Vagina (tissue), 2 donors: ENCODE data around the gene HTRA1. TPM values are rescaled to one million over a fixed set of nuclear protein-coding genes. Genes with fewer than 3 reads are reported as not detected.

Experiments
- DNase-seq, 2 donors: peaks; one replicate each; pipeline ENCODE4 v3.0.0-alpha.2; 2017; ENCODE audit errors: extremely low spot score in 2 of 2
- H3K27ac ChIP-seq: fragments of 200-600 bp; sonication (generic); one replicate; pipeline ENCODE4 v1.5.1; 2019
- H3K27me3 ChIP-seq: fragments of 200-600 bp; sonication (generic); one replicate; pipeline ENCODE4 v1.5.1; 2019
- H3K36me3 ChIP-seq, 2 donors: fragments of 200-600 bp; sonication (generic); one replicate each; pipeline ENCODE4 v1.5.1; 2017 to 2019
- H3K4me1 ChIP-seq: fragments of 200-600 bp; sonication (generic); one replicate; pipeline ENCODE4 v1.5.1; 2019
- H3K4me3 ChIP-seq, 2 donors: fragments of 200-600 bp; sonication (generic); 1 replicate in 1 of 2; 2 replicates in 1 of 2; pipeline ENCODE4 v1.5.1; 2016 to 2019
- H3K9me3 ChIP-seq: fragments of 200-600 bp; sonication (generic); one replicate; pipeline ENCODE4 v1.5.1; 2019
- POLR2A ChIP-seq, 2 donors: fragments of 450-650 bp; IDR thresholded peaks; one replicate each; pipeline ENCODE4 v1.6.1; 2017; ENCODE audit warnings: antibody characterized with exemption in 2 of 2, mild to moderate bottlenecking in 2 of 2, moderate library complexity in 2 of 2
- POLR2AphosphoS5 ChIP-seq, 2 donors: sonication (generic); formaldehyde crosslinking; IDR thresholded peaks; one replicate each; pipeline ENCODE4 v1.9.0; 2017; ENCODE audit warnings: antibody characterized with exemption in 2 of 2, mild to moderate bottlenecking in 2 of 2, low read depth in 1 of 2; ENCODE audit not compliant: insufficient read depth in 1 of 2
- intact Hi-C: fragments of 100-400 bp; cut with DNase I; formaldehyde crosslinking; loops from one replicate; pipeline ENCODE4 v1.15.1; 2023
- total RNA-seq: library from RNA; depleted of rRNA; stranded (reverse); fragments of >200 nt; gene quantifications from one replicate; pipeline ENCODE4 v1.2.3, GENCODE V29; 2016
- TF ChIP-seq, protein P1 (sequence below), 3 experiments: fragments of 450-650 bp in 2 of 3; fragments of 200-600 bp in 1 of 3; sonication (generic) in 1 of 3; IDR thresholded peaks; one replicate each; pipeline ENCODE4 v1.5.1; 2017 to 2019; ENCODE audit warnings: antibody characterized with exemption in 3 of 3, mild to moderate bottlenecking in 2 of 3, moderate library complexity in 2 of 3

The HTRA1 gene
- total RNA-seq, 1 donor from 2014 or later, result 116 TPM

DNA sequence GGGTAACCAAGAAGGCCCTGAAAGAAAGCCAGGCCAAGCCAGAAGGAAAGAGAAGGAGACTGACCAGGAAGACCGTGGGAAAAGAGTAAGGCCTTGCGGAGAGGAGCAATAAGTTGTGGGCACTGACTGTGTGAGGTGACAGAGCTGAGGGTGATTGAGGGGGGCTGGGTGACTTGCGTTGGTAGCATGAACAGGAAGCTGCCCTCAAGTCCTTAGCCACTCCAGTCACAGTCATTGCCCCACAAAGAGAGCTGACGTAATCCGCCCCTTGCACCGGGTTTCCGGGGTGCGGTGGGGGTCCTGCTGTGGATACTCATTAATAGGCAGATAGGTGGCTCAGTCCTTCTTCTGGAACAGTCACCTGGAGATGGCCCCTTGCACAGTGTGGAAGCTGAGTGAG, 83.1 kb downstream of the HTRA1 start:
- Histone ChIP-seq H3K4me1 (no peaks in the 10 kb centered on the region), H3K27ac (no peak overlapping the region), H3K27me3 (no peaks in the 10 kb centered on the region), H3K9me3 (no peaks in the 10 kb centered on the region), H3K36me3 (no peaks in the 10 kb centered on the region), H3K4me3 (no peak overlapping the region)
- peak in 1 of 2 donors; percentile 52 for DNase-seq
- TF ChIP-seq, protein P1, sequence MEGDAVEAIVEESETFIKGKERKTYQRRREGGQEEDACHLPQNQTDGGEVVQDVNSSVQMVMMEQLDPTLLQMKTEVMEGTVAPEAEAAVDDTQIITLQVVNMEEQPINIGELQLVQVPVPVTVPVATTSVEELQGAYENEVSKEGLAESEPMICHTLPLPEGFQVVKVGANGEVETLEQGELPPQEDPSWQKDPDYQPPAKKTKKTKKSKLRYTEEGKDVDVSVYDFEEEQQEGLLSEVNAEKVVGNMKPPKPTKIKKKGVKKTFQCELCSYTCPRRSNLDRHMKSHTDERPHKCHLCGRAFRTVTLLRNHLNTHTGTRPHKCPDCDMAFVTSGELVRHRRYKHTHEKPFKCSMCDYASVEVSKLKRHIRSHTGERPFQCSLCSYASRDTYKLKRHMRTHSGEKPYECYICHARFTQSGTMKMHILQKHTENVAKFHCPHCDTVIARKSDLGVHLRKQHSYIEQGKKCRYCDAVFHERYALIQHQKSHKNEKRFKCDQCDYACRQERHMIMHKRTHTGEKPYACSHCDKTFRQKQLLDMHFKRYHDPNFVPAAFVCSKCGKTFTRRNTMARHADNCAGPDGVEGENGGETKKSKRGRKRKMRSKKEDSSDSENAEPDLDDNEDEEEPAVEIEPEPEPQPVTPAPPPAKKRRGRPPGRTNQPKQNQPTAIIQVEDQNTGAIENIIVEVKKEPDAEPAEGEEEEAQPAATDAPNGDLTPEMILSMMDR (IDR thresholded peaks at IDR 0.05), result no peak
- TF ChIP-seq POLR2AphosphoS5 (IDR thresholded peaks at IDR 0.05; ENCODE audit: insufficient read depth in 1 of 2, low read depth in 1 of 2) (no peak), POLR2A (IDR thresholded peaks at IDR 0.05) (no peak)
- intact Hi-C loops, result no loop called here

DNA sequence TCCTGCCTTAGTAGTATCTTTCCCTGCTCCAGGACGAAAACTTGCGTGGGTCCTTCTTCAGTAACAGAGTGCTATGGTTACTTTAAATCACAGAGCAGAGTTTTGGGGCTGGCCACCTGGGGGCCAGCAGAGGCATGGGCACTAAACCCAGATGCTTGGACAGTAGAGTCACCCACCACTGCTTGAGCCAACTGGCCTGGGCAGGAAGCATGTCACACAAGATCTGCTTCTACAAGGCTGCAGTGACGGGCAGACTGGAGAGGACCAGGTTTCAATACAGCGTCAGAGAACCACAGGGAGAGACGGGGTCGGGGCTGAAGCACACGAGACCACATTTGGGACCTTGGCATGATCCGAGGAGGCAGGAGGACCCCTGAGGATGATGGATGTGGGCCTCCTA, 84.9 kb downstream of the HTRA1 start:
- Histone ChIP-seq H3K27me3 (no peaks in the 10 kb centered on the region), H3K9me3 (no peaks in the 10 kb centered on the region), H3K27ac (no peak overlapping the region), H3K4me3 (no peak overlapping the region), H3K36me3 (no peaks in the 10 kb centered on the region), H3K4me1 (no peaks in the 10 kb centered on the region)
- no peak for TF ChIP-seq POLR2A (IDR thresholded peaks at IDR 0.05)
- no peak for TF ChIP-seq POLR2AphosphoS5 (IDR thresholded peaks at IDR 0.05; ENCODE audit: insufficient read depth in 1 of 2, low read depth in 1 of 2)
- TF ChIP-seq, protein P1 (IDR thresholded peaks at IDR 0.05), result no peak
- no peak for DNase-seq
- intact Hi-C loops, result no loop called here

DNA sequence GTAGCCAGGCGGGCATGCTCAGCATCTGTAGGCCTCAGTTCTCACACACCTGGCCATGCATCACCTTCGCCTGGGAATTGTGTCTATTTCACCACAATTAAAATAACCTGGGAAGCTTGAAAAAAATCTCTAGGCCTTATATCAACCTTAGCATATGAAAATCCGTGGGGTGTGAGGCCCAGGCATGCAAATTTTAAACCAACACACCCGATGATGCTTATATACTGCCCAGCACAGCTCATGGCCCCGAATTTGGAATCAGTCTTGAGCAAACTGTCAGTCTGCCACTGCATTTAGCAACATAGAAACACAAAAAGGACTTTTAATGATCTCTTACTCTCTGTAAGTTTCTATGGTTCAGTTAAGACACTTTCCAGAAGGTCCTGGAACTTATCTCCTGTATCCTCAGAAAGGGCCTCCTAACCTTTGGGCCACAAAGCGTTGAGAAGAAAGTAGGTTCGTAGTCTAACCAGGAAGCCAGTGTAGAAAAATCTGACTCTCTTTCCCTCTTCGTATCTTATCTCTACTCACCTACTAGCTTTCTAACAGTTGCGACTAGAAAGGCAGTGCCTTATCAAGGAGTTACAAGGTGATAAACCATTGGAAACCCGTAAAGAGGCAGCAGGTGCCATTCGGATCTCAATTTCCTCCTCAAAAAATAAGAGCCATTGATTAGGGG, 87.2 kb downstream of the HTRA1 start:
- no peaks in the 10 kb centered on the region for H3K9me3 ChIP-seq
- H3K36me3 ChIP-seq, result no peaks in the 10 kb centered on the region
- H3K4me3 ChIP-seq, result no peak overlapping the region
- H3K27me3 ChIP-seq, result no peaks in the 10 kb centered on the region
- intact Hi-C loops, result no loop called here
- no peak for DNase-seq
- no peak for TF ChIP-seq POLR2AphosphoS5 (IDR thresholded peaks at IDR 0.05; ENCODE audit: insufficient read depth in 1 of 2, low read depth in 1 of 2)
- no peak for TF ChIP-seq POLR2A (IDR thresholded peaks at IDR 0.05)
- TF ChIP-seq, protein P1 (IDR thresholded peaks at IDR 0.05), result no peak
- H3K27ac ChIP-seq, result no peak overlapping the region
- H3K4me1 ChIP-seq, result no peaks in the 10 kb centered on the region

DNA sequence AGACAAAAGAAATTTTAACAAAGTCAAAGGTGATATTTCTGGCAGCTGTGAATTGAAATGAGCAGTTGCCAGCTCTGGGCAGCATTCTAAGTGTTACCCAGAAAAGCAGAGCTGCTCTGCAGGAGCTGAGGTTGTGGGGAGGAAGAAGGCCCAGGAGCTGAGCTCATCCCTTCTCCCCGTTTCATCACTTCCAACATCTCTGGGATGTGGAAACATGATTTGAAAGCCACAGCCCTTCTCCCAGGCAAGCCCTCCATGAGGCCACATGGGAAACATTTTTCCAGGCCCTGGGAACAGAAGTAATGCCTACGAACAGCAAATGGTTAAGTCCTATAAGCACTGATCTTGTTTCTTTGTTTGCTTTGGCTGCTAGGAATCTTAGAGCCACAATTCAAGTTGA, 88.3 kb downstream of the HTRA1 start:
- no peaks in the 10 kb centered on the region for H3K4me1 ChIP-seq
- intact Hi-C loops, result no loop called here
- no peak for DNase-seq

DNA sequence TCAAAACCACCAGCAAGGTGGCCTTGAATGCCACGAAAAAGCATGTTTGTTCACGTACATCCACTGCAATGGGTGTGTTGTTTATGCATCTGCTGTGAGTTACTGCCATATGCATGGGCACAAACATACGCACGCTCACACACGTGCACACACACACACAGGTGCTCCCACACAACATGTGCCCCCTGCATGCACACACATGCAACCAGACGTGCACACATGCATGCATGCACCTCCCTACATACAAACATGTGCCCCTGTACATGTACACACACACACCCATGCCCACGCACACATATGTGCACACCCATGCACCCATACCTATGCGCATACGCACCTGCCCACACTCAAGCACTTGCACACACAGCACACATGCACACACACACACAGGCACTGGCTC, 89.1 kb downstream of the HTRA1 start:
- no peaks in the 10 kb centered on the region for H3K9me3 ChIP-seq
- H3K4me1 ChIP-seq, result no peaks in the 10 kb centered on the region
- H3K27ac ChIP-seq, result no peak overlapping the region
- TF ChIP-seq, protein P1 (IDR thresholded peaks at IDR 0.05), result no peak
- TF ChIP-seq POLR2AphosphoS5 (IDR thresholded peaks at IDR 0.05; ENCODE audit: insufficient read depth in 1 of 2, low read depth in 1 of 2) (no peak), POLR2A (IDR thresholded peaks at IDR 0.05) (no peak)
- H3K36me3 ChIP-seq, result no peaks in the 10 kb centered on the region
- no peak for DNase-seq
- intact Hi-C loops, result no loop called here
- no peaks in the 10 kb centered on the region for H3K27me3 ChIP-seq
- no peak overlapping the region for H3K4me3 ChIP-seq

More for the DNA sequence above, 88.3 kb downstream of the HTRA1 start:
- H3K4me3 ChIP-seq, result no peak overlapping the region
- no peak overlapping the region for H3K27ac ChIP-seq
- H3K27me3 ChIP-seq, result no peaks in the 10 kb centered on the region
- no peaks in the 10 kb centered on the region for H3K9me3 ChIP-seq
- H3K36me3 ChIP-seq, result no peaks in the 10 kb centered on the region
- TF ChIP-seq POLR2A (IDR thresholded peaks at IDR 0.05) (no peak), POLR2AphosphoS5 (IDR thresholded peaks at IDR 0.05; ENCODE audit: insufficient read depth in 1 of 2, low read depth in 1 of 2) (no peak)
- TF ChIP-seq, protein P1 (IDR thresholded peaks at IDR 0.05), result no peak
